Large intestine (tissue), 12 donors: ENCODE data around the gene TEDC1. TPM values are rescaled to one million over a fixed set of nuclear protein-coding genes. Genes with fewer than 3 reads are reported as not detected.
A peak's percentile ranks its signal among the peaks of the same experiment; 100 is the strongest.

Experiments
- DNase-seq, 2 donors: peaks; one replicate each; pipeline versions ENCODE4 v3.0.0 to v3.0.0-alpha.2; 2013
- H3K27ac ChIP-seq: one replicate; pipeline ENCODE4 v1.5.1; 2013; ENCODE audit warnings: low read length
- H3K27me3 ChIP-seq: 2 replicates; pipeline ENCODE4 v1.6.1; 2013; ENCODE audit warnings: low read length; ENCODE audit not compliant: control insufficient read depth, insufficient read depth
- H3K36me3 ChIP-seq: 2 replicates; pipeline ENCODE4 v1.6.1; 2013; ENCODE audit warnings: low read length; ENCODE audit not compliant: control insufficient read depth, insufficient read depth
- H3K4me1 ChIP-seq: one replicate; pipeline ENCODE4 v1.6.1; 2013; ENCODE audit warnings: low read length; ENCODE audit not compliant: control insufficient read depth, insufficient read depth
- H3K4me3 ChIP-seq: one replicate; pipeline ENCODE4 v1.5.1; 2013; ENCODE audit warnings: low read length
- H3K9me3 ChIP-seq: one replicate; pipeline ENCODE4 v1.6.1; 2013; ENCODE audit warnings: mild to moderate bottlenecking, low read depth, low read length, moderate library complexity; ENCODE audit not compliant: control insufficient read depth
- WGBS: methylation state at CpG from one replicate; pipeline ENCODE4 v1.1.5; 2013; ENCODE audit warnings: low lambda C conversion rate; ENCODE audit not compliant: insufficient coverage; 5-methylcytosine and 5-hydroxymethylcytosine counted together
- long read RNA-seq, 11 donors: transcript quantifications; one replicate each; lab custom pipeline, GENCODE V29; 2026
- polyA plus RNA-seq: library from polyadenylated mRNA; unstranded; fragments of 120-200 nt; gene quantifications from one replicate; pipeline ENCODE4 v1.2.1, GENCODE V29; 2013

The TEDC1 gene, protein sequence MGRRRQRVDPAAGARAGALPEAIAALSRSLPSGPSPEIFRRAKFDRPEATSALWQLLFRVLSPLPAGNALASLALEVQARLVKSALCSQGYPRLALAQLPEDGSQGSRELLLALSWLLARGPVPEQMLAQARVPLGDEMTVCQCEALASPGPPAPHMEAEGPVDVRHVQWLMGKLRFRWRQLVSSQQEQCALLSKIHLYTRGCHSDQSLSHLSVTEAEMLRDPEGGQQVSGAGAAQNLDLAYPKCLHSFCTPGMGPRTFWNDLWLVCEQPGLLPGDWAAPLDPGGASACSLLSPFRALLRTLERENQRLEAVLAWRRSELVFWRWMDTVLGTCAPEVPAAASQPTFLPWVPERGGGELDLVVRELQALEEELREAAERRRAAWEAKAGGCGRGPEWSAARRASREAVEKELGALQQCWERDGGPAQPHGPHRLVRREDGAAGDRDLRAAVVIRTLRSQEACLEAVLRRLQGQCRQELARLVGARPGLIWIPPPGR
- polyA plus RNA-seq = 8.7 TPM
- long read RNA-seq, donor 1, partial matches to known transcripts = 0 of 1 reads
- long read RNA-seq, donor 1, other reads (novel, unspliced or antisense) = 0 of 1 reads
- long read RNA-seq, donor 2 = 0 reads
- long read RNA-seq, donor 3 = 0 reads
- long read RNA-seq, donor 4, partial matches to known transcripts = 0 of 1 reads
- long read RNA-seq, donor 4, other reads (novel, unspliced or antisense) = 0 of 1 reads
- long read RNA-seq, donor 5 = 0 reads
- long read RNA-seq, donor 6, partial matches to known transcripts = 0 of 4 reads
- long read RNA-seq, donor 6, other reads (novel, unspliced or antisense) = 0 of 4 reads
- long read RNA-seq, donor 7, partial matches to known transcripts = 0 of 2 reads
- long read RNA-seq, donor 7, other reads (novel, unspliced or antisense) = 0 of 2 reads
- long read RNA-seq, donor 8 = 0 reads
- long read RNA-seq, donor 9 = 0 reads
- long read RNA-seq, donor 10, partial matches to known transcripts = 0 of 2 reads
- long read RNA-seq, donor 10, other reads (novel, unspliced or antisense) = 0 of 2 reads
- long read RNA-seq, donor 11, partial matches to known transcripts = 0 of 1 reads
- long read RNA-seq, donor 11, other reads (novel, unspliced or antisense) = 0 of 1 reads

DNA sequence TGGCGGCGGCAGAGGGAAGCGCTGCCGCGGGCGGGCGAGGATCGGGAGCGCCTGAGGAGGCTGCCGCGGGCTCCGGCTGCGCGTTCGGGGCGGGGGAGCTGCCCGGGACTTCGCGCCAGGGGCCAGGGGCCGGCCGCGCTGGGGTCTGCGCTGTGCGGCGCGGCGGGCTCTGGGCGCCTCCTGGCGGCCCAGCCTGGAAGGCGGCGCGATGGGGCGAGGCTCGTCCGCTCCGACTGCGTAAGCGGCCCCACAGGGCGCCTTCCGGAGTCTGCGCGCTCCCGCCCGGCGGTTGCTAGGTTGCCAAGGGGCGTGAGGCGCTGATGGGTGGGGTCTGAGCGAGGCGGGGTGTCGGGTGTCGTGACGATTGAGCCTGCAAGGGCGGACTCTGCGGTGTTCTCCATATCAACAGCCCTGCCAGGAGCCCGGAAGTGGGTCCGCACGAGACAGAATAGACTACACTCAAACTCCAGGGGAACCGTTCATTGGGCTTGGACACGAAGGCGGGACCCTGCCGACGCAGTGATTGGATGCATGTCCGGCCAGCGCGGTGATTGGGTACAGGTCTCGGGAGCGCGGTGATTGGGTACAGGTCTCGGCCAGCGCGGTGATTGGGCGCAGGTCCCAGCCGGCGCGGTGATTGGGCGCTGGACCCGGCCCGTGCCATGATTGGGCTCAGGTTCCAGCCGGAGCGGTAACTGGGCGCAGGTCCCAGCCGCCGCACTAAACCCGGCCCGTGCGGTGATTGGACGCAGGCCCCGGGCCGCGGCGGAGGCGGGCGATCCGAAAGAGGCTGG lies at the start of gene TEDC1:
TSS of gene TEDC1 (plus strand) at position 675 of the 794 bp plus-strand sequence. CDS start 130 bp downstream, outside the sequence.
- Histone ChIP-seq H3K36me3 (no peaks in the 10 kb centered on the region), H3K9me3 (peaks cover 6% of the 10 kb centered on the region), H3K4me3 (peak within 1 kb of the TSS; percentile 64), H3K27me3 (peaks cover 22% of the 10 kb centered on the region), H3K27ac (peak within 1 kb of the TSS; percentile 79), H3K4me1 (peaks cover 30% of the 10 kb centered on the region)
- no CpG with 5 or more reads among the region's 94 CpGs for WGBS
- DNase-seq = peak; percentile 100

DNA sequence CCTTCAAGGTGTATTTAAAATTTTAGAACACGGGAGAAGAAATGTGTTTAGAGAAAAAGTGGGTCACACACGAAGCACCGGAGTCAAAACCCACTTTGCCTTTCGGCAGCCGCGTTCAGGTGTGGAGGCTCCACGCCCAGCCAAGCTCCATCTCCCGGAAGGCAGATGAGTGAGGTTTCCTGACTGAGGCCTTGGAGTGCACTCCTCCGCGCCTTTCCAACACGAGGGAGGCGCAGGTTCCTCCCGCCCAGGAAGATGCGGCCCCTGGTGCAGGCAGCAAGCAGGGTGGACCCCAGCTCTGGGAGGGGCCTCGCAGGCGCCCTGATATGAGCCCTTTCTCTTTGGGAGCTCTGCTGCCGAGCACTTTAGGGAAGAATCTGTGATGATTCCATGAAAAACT lies 48.9 kb upstream of the TEDC1 start:
- H3K4me1 ChIP-seq = peaks cover 2% of the 10 kb centered on the region
- no peaks in the 10 kb centered on the region for H3K9me3 ChIP-seq
- H3K27me3 ChIP-seq = no peaks in the 10 kb centered on the region
- H3K27ac ChIP-seq = no peak overlapping the region
- peaks cover 43% of the 10 kb centered on the region for H3K36me3 ChIP-seq
- 60% methylated on average over 1 of the region's 17 CpGs for WGBS
- DNase-seq = no peak
- no peak overlapping the region for H3K4me3 ChIP-seq

DNA sequence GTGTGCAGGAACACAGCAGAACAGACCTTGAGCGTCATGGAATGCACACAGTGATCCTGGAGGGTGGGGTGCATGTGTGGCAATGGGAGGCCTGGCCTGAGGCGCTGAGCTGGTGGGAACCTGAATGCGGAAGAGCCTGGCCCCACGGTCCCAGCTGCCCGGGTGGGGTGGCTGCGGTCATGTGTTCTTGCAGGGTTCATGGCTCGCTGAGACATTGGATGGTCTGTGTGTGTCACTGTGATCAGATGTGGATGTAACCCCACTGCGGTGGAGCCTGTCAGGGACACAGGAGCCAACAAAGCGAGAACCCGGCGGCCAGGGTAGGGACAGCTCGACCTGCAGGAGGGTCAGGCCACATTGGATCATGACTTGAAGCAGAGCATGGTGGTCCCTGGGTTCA lies 48.2 kb upstream of the TEDC1 start:
- H3K4me1 ChIP-seq = no peaks in the 10 kb centered on the region
- no peak overlapping the region for H3K4me3 ChIP-seq
- peaks cover 43% of the 10 kb centered on the region for H3K36me3 ChIP-seq
- H3K9me3 ChIP-seq = no peaks in the 10 kb centered on the region
- no CpG with 5 or more reads among the region's 12 CpGs for WGBS
- DNase-seq = no peak
- H3K27me3 ChIP-seq = no peaks in the 10 kb centered on the region
- H3K27ac ChIP-seq = no peak overlapping the region

DNA sequence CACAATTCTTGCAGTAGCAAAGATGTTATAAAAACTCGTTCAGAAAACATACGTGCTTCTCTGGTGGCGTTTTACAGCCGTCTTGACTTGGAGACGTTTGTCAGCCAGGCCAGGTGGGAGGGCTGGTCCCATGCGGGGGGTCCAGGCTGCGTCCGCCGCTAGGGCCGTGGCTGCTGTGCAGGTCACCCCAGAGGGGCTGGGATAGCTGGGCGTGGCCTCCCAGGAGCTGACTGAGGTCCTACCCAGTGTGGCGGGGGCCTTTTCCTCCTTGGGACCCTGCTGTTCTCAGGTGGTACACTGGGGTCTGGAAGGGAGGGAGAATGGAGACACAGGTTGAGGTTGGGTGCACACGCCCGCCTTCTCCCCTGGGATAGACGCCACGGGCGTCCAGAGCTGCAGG lies 46.2 kb upstream of the TEDC1 start:
- Histone ChIP-seq H3K27me3 (no peaks in the 10 kb centered on the region), H3K4me3 (no peak overlapping the region), H3K4me1 (no peaks in the 10 kb centered on the region), H3K27ac (no peak overlapping the region), H3K9me3 (no peaks in the 10 kb centered on the region), H3K36me3 (peaks cover 36% of the 10 kb centered on the region)
- DNase-seq = no peak
- no CpG with 5 or more reads among the region's 17 CpGs for WGBS

DNA sequence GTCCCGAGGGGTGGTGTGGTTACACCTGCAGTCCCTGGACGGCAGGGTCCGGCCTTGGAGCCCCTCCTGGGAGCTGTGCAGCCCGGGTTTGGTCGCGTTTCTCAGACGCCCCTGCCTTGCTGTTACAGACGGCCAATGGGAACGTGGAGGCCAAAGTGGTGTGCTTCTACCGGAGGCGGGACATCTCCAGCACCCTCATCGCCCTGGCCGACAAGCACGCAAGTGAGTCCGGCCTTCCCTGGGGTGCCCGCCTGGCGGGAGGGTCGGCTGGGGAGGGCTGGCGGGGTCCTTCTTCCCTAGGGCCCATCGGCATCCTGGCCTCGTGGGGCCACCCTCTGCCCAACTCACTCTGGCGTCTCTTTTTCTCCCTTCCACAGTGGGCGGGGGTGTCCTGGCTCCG lies 45.8 kb upstream of the TEDC1 start:
- no peak overlapping the region for H3K27ac ChIP-seq
- no peak for DNase-seq
- H3K36me3 ChIP-seq = peaks cover 36% of the 10 kb centered on the region
- no peaks in the 10 kb centered on the region for H3K27me3 ChIP-seq
- no peak overlapping the region for H3K4me3 ChIP-seq
- 100% methylated on average over 1 of the region's 24 CpGs for WGBS
- no peaks in the 10 kb centered on the region for H3K4me1 ChIP-seq
- no peaks in the 10 kb centered on the region for H3K9me3 ChIP-seq

DNA sequence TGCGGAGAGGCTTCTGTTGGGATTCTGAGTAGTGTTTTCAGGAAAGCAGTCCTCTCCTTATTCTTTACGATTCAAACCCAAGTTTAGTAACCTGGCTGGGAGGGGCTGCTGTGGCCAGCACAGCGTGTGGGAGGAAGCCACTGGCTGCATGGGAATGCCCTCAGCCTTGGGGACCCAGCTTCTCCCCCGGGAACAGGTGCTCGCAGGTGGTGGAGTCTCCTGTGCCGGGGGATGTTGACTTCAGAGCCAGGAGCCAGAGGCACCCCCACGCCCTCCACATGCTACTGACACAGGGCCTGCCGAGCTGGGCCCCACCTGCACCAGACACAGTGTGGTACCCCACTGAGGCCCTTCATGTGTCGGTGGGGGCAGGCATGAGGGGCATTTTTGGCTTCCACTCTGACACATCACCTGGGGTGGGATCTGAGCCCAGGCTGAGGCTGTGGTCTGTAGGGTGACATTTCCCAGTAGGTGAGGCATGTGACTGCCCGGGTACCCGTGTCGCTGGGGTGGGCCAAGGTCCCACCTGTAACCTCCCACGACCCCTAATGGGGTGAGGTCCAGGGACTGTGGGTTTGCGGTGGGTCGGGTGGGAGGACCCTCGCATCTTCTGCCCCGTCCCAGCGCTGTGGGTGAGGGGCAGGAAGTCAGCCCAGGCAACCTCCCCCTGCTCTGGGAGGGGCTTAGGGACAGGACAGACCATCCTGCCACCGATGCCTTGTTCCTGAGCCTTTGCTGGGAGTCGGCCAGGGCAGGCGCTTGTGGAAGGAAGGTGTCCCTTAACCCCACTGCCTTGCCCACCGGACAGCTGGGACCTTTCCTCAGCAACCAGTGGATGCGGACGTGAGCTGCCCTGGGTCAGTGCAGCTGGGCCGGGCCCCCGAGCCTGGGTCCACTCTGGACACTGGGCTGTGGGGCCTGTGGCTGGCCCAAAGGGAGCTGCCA lies 44.9 kb upstream of the TEDC1 start:
- Histone ChIP-seq H3K4me3 (no peak overlapping the region), H3K36me3 (peaks cover 36% of the 10 kb centered on the region), H3K4me1 (no peaks in the 10 kb centered on the region), H3K9me3 (no peaks in the 10 kb centered on the region), H3K27me3 (no peaks in the 10 kb centered on the region), H3K27ac (no peak overlapping the region)
- no CpG with 5 or more reads among the region's 26 CpGs for WGBS
- no peak for DNase-seq

DNA sequence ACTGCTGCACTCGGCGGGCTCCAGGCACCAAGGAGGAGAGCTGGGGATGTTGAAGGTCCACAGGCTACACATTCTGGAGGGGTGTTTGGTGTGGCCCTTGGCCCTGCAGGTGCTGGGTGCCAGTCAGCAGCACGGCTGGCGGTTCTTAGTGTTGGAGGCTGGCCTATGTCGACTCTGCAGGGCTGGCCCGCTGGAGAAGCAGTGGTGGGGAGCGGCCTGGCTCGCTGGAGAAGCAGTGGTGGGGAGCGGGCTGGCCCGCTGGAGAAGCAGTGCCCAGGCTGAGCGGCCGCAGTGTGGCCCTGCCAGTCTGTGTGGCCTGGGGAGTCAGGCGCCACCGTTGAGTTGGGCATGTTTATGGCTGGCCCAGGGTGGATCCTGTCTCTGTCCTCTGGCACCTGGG lies 44.1 kb upstream of the TEDC1 start:
- no peaks in the 10 kb centered on the region for H3K4me1 ChIP-seq
- H3K9me3 ChIP-seq = no peaks in the 10 kb centered on the region
- no peak for DNase-seq
- no peak overlapping the region for H3K4me3 ChIP-seq
- WGBS = no CpG with 5 or more reads among the region's 14 CpGs
- peaks cover 42% of the 10 kb centered on the region for H3K36me3 ChIP-seq
- no peak overlapping the region for H3K27ac ChIP-seq
- no peaks in the 10 kb centered on the region for H3K27me3 ChIP-seq

DNA sequence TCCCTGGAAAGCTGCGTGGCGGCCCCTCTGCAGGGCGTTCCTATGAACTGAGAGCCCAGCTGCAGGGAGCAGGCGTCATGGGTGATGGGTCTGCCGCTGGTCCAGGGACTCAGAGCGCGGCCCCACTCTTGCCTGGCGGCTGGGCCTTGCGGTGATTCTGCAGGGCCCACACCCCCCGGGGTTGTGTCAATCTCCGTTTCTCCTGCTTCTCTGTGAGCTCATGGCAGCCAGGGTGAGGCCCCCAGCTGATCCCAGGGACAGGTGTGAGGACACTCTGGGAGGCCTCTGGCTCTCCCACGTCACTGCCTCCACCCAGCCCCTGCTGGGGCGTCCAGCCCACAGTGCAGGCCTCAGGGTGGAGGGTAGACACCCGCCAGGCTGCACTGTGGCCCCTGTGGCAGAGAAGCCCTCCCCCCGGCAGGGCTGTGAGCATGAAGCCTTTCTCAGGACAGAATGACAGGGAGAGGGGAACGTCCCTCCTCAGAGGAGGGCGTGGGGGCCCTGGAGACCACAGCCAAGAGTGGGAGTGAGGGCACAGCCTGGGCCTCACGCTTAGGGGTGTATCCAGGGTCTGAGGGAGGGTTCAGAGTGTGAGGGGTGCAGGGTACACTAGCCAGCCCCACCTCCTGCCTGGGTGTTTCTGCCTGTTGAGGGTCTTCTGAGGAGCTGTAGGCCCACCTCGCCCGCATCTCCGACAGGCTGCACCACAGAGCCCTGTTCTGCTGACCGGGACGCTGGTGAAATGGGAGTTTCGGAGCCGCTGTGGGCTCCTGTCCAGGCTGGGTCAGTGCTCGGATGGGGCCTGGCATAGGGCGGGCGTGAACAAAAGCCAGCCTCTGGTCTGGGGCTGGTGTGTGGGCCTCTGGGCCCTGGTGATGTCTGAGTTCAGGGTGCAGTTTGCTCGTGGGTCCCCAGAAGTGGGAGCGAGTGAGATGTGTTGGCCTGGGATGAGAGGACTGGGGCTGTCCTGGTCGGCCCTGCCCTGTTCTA lies 43.1 kb upstream of the TEDC1 start:
- Histone ChIP-seq H3K9me3 (no peaks in the 10 kb centered on the region), H3K27ac (no peak overlapping the region), H3K27me3 (no peaks in the 10 kb centered on the region), H3K36me3 (peaks cover 41% of the 10 kb centered on the region), H3K4me1 (no peaks in the 10 kb centered on the region), H3K4me3 (no peak overlapping the region)
- no peak for DNase-seq
- WGBS = no CpG with 5 or more reads among the region's 31 CpGs
